ENCODE results near the gene SMU1. TPM values are rescaled to one million over a fixed set of nuclear protein-coding genes. Genes with fewer than 3 reads are reported as not detected.

The SMU1 gene
- total and polyA plus RNA-seq, 2 of the 13 experiments (the other 11 are each of a cell fraction or from before 2014, with no cell fraction given) = 12.9 to 36.6 TPM

DNA sequence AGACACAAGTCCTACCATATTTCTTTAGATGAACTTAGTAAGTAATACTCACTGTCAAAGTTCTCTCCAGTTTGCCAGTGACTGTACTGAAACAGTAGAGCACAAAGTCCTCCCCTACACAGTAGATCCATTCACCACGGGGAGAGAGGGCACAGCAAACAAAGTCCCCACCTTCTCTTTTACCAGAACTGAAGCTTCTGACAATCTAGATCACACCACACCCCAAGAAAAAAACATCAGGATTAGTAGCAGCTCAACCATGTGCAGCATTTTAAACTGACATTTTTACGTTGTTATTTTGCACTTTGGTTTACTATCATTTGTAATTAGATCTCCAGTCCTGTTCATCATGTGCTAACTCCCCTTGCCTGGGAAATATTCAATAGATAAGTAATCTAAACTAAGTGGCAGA lies 28.4 kb downstream of the SMU1 start (continued):
- TF ChIP-seq ZNF274 (CRISPR knock-in tag; IDR thresholded peaks at IDR 0.05) (no peak), NR2F1 (CRISPR knock-in tag; IDR thresholded peaks at IDR 0.05) (no peak), THAP11 (CRISPR knock-in tag; IDR thresholded peaks at IDR 0.05) (peak; percentile 13; the same call in 1 of the 2 replicates), ZNF510 (CRISPR knock-in tag; IDR thresholded peaks at IDR 0.05; ENCODE audit: low read depth) (no peak), SIX1 (CRISPR knock-in tag; IDR thresholded peaks at IDR 0.05; ENCODE audit: borderline replicate concordance) (peak; percentile 33; the same call in 1 of the 2 replicates), ZNF207 (IDR thresholded peaks at IDR 0.05; ENCODE audit: borderline replicate concordance) (no peak), ZSCAN25 (CRISPR knock-in tag; IDR thresholded peaks at IDR 0.05) (no peak), ZBTB8A (CRISPR knock-in tag; IDR thresholded peaks at IDR 0.05; ENCODE audit: borderline replicate concordance, low read depth) (no peak), ZNF12 (CRISPR knock-in tag; IDR thresholded peaks at IDR 0.05) (peak; percentile 74; the same call in 1 of the 2 replicates), FOSL2 (CRISPR knock-in tag; IDR thresholded peaks at IDR 0.05) (peak; percentile 51; the same call in 1 of the 2 replicates), U2AF2 (IDR thresholded peaks at IDR 0.05; ENCODE audit: low read depth, low read length) (no peak), ZEB1 (IDR thresholded peaks at IDR 0.05; ENCODE audit: insufficient replicate concordance, low read depth) (no peak), ONECUT2 (CRISPR knock-in tag; IDR thresholded peaks at IDR 0.05) (no peak)
- TF ChIP-seq, protein P1, sequence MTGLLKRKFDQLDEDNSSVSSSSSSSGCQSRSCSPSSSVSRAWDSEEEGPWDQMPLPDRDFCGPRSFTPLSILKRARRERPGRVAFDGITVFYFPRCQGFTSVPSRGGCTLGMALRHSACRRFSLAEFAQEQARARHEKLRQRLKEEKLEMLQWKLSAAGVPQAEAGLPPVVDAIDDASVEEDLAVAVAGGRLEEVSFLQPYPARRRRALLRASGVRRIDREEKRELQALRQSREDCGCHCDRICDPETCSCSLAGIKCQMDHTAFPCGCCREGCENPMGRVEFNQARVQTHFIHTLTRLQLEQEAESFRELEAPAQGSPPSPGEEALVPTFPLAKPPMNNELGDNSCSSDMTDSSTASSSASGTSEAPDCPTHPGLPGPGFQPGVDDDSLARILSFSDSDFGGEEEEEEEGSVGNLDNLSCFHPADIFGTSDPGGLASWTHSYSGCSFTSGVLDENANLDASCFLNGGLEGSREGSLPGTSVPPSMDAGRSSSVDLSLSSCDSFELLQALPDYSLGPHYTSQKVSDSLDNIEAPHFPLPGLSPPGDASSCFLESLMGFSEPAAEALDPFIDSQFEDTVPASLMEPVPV (CRISPR knock-in tag; IDR thresholded peaks at IDR 0.05) = no peak
- TF ChIP-seq, protein P2, sequence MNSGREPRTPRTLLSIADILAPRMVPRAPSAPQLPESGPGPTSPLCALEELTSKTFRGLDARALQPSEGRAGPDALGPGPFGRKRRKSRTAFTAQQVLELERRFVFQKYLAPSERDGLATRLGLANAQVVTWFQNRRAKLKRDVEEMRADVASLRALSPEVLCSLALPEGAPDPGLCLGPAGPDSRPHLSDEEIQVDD (CRISPR knock-in tag; IDR thresholded peaks at IDR 0.05; ENCODE audit: borderline replicate concordance) = no peak
- TF ChIP-seq, protein P3, sequence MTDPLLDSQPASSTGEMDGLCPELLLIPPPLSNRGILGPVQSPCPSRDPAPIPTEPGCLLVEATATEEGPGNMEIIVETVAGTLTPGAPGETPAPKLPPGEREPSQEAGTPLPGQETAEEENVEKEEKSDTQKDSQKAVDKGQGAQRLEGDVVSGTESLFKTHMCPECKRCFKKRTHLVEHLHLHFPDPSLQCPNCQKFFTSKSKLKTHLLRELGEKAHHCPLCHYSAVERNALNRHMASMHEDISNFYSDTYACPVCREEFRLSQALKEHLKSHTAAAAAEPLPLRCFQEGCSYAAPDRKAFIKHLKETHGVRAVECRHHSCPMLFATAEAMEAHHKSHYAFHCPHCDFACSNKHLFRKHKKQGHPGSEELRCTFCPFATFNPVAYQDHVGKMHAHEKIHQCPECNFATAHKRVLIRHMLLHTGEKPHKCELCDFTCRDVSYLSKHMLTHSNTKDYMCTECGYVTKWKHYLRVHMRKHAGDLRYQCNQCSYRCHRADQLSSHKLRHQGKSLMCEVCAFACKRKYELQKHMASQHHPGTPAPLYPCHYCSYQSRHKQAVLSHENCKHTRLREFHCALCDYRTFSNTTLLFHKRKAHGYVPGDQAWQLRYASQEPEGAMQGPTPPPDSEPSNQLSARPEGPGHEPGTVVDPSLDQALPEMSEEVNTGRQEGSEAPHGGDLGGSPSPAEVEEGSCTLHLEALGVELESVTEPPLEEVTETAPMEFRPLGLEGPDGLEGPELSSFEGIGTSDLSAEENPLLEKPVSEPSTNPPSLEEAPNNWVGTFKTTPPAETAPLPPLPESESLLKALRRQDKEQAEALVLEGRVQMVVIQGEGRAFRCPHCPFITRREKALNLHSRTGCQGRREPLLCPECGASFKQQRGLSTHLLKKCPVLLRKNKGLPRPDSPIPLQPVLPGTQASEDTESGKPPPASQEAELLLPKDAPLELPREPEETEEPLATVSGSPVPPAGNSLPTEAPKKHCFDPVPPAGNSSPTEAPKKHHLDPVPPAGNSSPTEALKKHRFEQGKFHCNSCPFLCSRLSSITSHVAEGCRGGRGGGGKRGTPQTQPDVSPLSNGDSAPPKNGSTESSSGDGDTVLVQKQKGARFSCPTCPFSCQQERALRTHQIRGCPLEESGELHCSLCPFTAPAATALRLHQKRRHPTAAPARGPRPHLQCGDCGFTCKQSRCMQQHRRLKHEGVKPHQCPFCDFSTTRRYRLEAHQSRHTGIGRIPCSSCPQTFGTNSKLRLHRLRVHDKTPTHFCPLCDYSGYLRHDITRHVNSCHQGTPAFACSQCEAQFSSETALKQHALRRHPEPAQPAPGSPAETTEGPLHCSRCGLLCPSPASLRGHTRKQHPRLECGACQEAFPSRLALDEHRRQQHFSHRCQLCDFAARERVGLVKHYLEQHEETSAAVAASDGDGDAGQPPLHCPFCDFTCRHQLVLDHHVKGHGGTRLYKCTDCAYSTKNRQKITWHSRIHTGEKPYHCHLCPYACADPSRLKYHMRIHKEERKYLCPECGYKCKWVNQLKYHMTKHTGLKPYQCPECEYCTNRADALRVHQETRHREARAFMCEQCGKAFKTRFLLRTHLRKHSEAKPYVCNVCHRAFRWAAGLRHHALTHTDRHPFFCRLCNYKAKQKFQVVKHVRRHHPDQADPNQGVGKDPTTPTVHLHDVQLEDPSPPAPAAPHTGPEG (CRISPR knock-in tag; IDR thresholded peaks at IDR 0.05) = peak; percentile 92
- TF ChIP-seq, protein P4, sequence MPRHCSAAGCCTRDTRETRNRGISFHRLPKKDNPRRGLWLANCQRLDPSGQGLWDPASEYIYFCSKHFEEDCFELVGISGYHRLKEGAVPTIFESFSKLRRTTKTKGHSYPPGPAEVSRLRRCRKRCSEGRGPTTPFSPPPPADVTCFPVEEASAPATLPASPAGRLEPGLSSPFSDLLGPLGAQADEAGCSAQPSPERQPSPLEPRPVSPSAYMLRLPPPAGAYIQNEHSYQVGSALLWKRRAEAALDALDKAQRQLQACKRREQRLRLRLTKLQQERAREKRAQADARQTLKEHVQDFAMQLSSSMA (CRISPR knock-in tag; IDR thresholded peaks at IDR 0.05) = no peak
- TF ChIP-seq, protein P5, sequence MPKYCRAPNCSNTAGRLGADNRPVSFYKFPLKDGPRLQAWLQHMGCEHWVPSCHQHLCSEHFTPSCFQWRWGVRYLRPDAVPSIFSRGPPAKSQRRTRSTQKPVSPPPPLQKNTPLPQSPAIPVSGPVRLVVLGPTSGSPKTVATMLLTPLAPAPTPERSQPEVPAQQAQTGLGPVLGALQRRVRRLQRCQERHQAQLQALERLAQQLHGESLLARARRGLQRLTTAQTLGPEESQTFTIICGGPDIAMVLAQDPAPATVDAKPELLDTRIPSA (CRISPR knock-in tag; IDR thresholded peaks at IDR 0.05; ENCODE audit: borderline replicate concordance) = no peak
- TF ChIP-seq, protein P6, sequence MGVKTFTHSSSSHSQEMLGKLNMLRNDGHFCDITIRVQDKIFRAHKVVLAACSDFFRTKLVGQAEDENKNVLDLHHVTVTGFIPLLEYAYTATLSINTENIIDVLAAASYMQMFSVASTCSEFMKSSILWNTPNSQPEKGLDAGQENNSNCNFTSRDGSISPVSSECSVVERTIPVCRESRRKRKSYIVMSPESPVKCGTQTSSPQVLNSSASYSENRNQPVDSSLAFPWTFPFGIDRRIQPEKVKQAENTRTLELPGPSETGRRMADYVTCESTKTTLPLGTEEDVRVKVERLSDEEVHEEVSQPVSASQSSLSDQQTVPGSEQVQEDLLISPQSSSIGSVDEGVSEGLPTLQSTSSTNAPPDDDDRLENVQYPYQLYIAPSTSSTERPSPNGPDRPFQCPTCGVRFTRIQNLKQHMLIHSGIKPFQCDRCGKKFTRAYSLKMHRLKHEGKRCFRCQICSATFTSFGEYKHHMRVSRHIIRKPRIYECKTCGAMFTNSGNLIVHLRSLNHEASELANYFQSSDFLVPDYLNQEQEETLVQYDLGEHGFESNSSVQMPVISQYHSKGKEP (CRISPR knock-in tag; IDR thresholded peaks at IDR 0.05) = no peak
